NCI-H128 (cell line): Measurements from ENCODE around the gene PRKCB.

ENCODE experiments used
- DNase-seq: peaks from one replicate; lab custom pipeline; 2025; ENCODE audit not compliant: unreplicated experiment; lab: John Stamatoyannopoulos, UW

Gene PRKCB

DNA sequence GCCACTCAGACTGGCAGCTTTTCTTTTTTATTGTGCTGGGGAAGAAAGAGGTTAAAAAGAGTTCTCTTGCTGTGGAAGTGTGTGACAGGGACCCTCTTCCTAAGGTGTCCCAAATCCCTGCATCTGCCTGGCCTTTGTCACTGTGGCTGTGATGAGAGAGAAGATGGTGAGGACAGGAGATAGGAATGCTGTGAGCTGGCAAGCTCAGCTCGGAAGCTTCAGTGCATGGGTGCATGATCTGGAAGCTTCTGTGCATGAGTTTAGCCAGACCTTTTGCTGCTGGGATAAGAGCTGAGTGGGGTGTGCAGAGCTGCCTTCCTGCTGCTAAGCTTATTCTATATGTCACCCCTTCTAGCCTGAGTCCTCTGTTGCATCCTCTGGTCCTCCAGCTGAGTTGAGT is 317.0 kb downstream of the PRKCB start:
- no peak for DNase-seq

DNA sequence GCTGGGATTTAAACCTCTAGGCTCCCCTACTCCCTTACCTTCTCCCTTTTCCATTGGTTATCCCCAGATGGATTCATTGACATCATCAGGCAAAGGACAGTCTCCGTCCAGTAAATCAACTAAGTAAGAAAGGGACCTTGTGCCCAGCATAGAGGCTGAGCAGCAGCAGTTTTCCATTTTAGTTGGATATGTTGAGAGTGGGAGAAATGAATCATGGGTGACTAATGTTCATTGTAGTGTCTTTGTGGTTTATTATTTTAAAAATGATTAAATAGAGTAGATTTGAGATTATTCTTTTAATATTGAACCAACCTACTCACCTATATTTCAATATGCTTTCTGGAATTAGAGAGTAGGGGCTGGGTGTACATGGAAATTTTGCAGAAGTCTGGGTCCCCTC is 321.0 kb downstream of the PRKCB start:
- DNase-seq: no peak

DNA sequence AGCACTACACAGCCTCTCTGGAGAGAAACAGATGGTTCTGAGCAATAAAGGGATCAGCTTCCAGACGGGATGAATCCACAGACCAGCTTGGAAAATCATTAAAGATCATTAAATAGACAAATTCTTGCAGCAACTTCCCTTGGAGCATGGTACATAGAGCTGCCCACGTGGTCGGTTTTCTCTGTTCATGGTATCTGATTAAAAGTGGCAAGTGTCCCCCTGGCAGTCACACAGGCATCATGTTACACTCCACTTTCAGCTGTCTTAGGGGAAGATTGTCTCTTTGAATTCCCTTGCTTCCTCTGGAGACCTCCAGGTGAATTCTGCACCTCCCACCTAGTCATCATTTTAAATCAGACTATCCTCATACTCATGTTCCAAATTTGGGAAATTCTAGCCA is 328.2 kb downstream of the PRKCB start:
- DNase-seq: no peak

DNA sequence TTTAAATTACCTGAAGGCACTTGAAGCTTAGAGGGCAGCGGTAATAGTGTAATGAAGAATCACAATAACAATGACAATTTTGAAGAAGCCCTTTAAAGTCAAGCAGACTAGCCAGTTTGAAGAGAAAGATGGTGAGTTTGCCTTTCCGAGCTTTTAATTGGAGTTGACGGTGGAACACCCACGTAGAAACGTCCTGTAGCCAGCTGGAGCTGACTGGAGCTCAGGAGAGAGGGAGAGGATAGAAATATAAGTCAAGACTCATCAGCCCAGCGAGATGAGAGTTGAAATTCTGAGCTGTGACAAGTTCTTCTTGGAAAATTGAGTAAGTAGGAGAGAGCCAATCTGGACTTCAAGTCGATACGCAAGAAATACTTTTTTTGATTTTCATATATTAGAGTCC is 328.6 kb downstream of the PRKCB start:
- DNase-seq: no peak

DNA sequence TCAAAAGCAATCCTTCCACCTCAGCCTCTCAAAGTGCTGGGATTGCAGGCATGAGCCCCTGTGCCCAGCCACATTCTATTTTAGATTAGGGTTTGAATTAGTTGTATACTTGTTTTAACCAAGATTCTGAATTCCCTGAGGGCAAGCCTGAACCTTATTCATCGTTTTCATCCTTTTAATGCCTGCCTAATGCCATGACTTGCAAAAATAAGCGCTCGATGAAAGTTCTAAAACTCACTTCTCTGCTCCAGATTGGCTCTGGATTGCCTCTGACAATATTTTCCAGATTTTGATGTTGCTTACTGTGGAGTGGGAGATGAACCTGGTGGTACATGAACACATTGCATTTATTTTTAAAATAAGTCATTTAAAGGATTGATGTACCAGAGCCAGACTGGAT is 329.5 kb downstream of the PRKCB start:
- DNase-seq: no peak

DNA sequence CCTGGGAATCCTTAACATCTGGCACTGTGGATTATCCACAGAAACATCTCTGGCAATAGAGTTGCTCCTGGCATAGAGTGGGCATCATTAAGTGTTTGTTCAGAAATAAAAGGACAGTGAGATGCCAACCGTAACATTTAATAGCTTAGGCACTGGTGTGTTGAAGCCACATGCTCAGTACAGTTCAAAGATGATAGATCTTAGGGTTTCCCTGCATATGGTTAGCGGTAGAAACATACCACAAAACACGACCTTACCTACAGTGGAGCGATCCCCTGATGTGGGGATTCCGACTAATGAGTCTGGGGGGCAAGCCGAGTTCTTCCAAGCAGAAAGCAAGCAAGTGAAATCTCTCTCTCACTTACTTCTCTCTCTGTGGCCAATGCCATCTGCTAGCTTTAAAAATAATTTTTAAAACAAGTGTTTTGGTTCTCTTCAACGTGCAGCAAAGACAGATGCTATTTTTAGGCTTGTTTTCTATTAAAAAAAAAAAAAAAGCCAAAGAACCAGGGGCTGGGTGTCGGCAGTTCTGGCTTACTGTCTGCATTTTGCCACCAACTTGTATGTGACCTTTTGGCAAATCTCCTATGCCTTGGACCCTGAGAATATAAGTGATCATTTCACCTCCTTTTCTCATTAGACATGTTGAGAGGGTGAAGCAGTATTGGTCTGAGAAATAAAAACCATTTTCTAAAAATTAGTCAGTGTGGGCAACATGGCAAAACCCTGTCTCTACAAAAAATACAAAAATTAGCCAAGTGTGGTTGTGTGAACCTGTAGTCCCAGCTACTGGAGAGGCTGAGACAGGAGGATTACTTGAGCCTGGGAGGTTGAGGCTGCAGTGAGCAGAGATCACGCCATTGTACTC is 331.1 kb downstream of the PRKCB start:
- DNase-seq: no peak

DNA sequence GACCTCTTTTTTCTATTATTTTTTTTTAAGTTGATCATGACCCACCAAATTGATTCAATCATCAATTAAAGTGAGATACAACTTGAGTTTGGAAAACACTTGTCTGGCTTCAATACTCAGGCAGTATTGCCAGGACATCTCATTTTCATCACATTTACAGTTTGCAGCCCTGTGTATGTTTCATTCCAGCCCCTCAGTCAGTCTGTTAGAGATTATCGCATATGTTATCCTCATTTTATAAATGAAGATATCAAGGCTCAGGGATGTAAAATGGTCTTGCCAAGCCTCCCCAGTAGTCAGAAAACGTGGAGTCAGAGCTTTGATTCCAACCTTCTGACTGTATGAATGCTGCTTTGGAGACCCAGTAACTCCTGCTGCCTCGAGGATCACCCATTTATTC is 333.1 kb downstream of the PRKCB start:
- no peak for DNase-seq

DNA sequence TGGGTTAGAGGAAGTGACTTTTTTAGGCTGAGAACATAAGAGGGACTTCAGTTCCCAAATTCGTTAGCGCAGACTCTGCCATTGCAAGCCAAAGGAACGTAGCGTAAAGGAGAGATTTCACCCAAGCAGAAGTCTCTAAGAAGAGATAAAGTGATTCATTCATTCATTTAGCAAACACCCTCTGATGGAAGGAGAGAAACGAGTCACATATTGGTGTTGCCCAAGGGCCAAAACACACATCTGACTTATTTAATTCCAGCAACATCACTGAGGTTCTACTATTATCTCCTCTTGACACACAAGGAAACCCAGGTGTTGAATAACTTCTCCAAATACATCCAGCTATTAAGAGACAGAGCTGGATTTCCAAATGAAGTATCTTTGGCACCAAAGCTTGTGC is 334.6 kb downstream of the PRKCB start:
- DNase-seq: no peak

DNA sequence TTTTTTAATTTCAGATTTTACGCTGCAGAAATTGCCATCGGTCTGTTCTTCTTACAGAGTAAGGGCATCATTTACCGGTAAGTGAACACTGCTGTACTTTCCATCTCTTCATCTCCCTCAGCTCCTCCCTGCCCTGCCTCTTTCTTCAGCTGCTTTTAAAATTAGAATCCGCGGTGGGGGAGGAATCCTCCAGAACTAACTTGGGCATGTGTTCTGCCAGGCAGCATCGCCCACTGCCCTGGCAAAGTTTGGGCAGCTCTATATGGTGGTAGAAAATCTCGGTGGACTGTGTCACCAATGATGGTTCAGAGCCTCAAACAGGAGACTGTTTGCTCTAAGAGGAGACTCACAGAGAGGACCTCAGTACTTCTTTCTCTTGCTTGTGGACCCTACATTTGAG is 338.7 kb downstream of the PRKCB start:
- no peak for DNase-seq

DNA sequence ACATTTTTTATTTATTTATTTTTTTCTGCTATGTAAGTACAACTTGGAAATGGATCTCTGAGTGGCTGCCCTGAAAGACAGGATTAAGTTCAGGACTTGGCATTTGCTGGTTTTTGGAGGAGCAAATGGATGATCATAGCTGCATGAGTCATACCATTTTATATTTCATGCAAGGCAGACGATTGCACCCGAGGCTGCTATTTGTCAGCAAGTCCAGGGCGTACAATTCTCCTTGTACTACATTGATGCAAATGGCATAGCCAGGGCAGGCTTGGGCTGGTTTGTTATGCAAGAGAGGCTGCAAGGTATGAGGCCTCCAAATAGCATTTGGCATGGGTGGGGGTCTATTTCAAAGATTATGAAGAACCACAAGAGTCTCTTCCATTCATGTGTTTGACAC is 339.2 kb downstream of the PRKCB start:
- no peak for DNase-seq

DNA sequence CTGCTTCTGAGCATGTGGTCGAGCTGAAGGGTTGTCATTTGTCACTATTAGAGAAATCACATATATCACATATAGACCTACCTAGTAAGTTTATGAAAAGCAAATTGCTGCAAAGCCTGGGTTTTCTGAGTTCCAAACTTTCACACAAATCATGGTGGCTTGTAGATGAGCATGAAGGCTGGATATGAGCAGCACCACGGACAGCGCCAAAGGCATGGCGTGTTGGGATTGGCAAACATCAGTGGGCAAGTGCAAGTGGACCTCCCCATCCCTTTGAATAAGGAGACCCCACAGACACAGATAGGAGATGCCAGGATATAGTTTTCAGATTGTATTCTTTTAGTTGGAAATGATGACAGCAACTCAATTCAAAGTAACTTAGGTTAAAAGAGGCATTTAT is 342.7 kb downstream of the PRKCB start:
- DNase-seq: no peak

DNA sequence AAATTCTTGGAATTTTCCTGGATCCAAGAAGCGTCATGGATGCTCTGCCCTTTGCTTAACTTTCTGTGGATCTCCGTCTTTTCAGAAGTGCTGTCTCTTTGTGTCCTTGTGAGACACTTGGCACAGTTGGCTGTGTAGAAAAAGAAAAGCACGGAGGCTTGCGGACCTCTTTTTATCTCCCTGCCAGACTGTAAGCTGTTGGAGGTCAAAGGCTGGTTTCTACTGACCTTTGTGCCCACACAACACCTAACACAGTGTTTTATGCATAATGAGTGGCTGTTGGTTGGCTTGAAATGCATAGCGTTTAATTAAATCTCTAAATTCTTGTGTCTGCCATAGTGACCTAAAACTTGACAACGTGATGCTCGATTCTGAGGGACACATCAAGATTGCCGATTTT is 344.7 kb downstream of the PRKCB start:
- DNase-seq: no peak

DNA sequence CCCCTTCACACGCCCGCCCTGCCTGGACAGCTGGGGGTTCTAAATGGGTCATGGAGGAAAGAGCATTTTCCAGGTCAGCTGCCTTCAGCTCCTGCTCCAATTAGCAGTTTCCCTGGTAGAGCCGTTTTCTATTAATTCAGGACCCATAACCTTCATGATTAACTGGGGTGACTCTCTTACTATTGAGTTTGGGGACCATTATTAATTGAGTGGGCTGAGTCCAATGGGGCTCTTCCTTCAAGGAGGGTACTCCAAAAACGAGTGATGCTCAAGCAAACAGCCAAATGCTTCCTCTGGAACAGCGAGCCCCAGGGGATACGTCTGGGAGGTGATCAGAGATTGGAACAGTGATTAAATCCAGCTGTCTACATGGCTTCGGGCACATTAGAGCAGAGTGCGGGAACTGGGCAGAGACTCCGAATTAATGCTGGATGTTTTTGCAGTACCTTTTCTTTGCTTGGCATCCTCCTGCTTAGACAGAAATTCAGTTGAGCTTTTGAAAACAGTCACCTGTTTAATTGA is 352.3 kb downstream of the PRKCB start:
- DNase-seq: no peak

DNA sequence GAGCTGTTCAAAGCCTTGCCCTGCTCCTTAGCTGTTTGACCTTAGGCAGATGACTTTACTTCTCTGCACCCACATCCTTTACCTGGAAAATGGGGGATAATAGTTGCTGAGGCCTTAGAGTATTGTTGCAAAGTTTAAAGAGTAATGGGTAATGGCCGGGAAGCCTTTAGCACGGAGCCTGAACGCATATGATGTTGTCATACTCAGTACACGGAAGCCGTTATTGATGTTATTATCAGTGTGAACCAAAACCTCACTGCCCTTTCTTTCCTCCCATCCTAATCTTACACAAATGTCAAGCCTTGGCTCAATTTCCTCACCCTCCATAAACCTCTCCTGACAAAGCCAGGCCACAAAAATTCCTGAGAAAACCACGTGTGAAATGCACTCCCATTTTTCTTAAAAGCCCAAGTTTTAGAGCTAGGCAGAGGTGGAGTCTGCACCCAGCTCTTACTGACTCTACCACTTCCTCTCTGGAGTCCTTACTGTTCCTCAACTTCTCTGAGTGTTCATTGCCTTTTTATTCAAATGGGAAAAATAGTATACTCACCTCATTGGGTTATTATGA is 353.1 kb downstream of the PRKCB start:
- DNase-seq: no peak

DNA sequence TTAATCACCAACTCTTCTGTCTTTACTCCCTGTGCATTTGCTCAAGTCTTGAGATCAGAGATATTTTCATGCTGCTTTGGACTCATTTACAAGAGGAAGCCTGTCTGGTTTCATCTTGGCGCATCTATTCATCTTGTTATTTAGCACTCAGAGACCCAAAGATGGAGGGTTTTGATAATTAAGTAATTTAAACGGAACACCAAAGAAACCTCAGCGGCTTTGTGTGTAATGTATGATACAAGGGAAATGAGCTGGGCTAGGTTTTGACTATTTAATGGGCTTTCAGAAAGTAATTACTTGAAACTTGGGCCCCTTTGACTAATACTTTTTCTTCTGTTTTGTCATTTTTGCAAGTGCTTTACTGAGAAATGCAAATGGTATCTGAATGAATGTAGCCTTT is 354.2 kb downstream of the PRKCB start:
- DNase-seq: no peak

DNA sequence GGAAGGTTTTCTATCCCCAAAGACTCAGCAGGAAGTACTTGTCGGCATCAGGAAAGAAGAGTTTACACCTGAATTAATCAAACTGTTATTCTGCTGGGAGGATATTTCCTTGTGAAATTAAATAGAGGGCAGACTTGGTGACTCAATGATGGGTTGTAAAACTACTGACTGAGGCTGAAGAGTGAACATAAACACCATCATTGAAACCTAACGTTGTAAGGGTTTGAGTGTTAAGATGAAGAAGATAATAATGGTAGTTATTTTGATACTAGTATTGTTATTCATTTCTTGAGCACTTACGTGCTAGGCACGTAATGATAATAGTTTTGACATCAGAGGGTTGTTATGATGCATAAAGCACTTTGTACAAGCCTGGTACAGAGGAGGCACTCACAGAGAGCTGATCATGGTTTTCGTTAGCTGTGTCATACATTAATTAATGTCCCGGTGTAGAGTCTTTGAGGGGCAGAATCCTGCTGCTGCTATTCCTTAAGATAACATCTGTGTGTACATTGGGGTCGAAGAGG is 356.2 kb downstream of the PRKCB start:
- no peak for DNase-seq

DNA sequence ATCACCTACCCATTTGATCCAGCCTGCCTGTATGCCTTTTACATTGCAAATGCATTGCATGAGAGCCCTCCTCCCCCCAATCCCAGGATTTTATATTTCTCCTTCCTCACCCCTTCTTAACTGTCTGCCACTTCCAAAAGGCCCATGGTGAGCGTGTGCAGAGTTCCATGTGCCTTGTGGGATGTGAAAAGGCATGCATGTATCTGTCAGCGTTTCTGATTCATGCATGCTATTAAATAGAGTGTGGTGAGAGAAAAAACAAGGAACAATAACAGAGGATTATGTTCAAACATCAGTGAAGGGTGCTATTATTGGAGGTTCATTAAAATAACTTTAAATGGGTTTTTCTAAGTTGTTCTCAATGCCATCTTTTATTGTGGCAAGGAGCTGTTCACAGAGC is 359.4 kb downstream of the PRKCB start:
- DNase-seq: no peak

DNA sequence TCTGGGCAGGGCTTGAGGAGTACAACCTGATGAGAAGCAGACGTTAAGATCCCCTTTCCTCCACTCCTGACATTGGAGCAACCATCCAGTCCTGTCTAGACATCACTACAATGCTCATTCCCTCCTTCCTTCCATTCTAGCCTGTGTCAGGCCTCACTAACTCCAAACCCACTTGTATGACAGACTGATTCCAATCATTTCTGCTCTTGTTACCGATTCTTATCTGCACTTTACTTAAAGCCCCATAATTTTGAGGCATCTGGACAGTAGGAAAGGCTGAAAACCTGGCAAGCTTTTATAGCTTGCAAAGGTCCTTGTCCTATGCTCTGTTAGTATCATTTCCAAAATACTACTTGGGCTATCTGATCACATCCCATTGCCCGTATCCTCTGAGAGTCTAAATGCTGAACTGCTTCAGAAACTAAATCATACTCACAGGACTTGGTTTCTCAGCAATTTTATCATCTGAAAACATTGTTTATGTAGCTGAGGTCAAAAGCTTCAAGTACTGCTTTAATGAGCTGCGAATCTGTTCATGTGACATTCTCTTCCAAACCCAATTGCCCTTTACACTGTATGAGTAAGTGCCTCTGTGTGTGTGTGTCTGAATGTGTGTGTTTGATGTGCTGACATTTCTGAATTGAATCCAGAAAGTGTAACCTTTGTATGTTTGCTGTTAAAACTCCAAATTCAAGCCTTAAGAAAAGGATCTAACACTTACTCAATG is 363.2 kb downstream of the PRKCB start:
- no peak for DNase-seq

DNA sequence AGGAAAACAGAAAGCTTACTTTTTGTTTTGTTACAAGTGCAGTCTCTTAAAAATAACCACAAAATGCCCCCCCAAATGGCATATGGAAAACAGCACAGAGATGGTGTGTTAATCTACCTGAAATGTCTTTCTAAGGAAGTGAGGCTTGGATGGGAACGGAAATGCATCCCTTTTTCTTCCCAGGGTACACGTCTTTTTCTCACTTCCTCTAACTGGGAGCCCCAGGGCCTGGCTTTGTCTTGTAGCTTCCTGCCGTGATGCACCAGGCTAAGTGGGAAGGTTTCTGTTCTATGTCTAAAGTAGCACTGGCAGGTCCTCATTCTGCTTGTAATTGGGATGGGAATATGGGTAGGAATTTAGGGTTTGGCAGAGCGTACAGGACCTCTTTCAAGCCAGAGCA is 367.9 kb downstream of the PRKCB start:
- no peak for DNase-seq

DNA sequence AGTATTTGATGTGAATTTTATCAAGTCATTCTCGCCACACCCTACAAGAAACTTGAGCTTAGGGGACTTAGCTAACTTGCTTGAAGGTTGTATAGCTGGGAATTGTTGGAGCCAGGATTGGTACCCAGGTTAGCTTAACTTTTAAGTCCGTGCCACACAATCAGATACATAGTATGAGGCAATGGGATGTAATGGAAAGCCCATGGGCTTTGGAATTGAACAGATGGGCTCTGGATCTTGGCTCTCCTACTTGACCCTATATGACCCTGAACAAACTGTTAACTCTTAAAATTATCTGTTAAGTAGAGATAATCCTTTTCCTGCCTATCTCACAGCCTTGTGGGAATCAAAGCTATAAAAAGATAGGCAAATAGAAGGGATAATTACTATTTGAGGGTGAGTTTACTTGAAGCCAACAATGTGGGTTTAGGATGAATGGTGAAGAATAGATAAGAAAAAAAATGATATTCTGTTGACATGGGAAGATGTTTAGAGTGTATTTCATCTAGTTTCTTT is 368.4 kb downstream of the PRKCB start:
- no peak for DNase-seq

DNA sequence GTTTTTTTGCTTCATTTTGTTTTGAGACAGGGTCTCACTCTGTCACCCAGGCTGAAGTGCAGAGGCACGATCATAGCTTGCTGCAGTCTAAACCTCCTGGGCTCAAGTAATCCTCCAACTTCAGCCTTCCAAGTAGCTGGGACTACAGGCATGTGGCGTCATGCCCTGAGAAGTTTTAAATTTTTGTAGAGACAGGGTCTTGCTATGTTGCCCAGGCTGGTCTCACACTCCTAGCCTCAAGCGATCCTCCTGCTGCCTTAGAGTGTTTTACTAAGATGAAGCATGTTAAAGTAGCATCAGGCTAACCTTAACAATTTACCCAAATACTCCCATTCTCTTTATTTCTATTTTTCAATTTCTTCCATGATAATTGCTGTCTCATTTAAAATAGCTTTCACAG is 371.1 kb downstream of the PRKCB start:
- DNase-seq: no peak

DNA sequence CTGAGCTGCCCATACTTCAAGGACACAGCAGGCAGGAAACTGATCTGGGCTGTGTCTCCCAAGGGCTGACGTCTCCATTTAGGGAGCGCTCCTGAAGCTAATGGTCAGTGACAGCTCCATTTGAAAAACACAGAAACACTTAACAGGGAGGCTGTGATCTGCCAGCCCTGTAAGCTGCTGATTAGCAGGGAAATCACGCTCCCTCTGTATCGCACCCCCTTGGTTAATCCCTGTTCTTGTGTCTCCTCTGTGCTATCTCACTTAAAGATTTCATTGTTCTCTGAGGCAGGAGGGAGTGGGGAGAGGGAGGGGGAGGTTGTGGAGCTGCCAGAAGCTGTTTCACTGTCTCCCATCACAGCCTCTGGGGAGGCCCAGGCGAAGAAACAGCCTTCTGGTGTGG is 372.9 kb downstream of the PRKCB start:
- DNase-seq: no peak
